ENCODE results near the gene AMBRA1.

- TF ChIP-seq CTCF (IDR thresholded peaks at IDR 0.05) (no peak), POLR2AphosphoS5 (IDR thresholded peaks at IDR 0.05) (no peak), POLR2A (IDR thresholded peaks at IDR 0.05) (no peak)
These were observed 212.6 kb downstream of the AMBRA1 start, which contains the start of gene MDK for GRCh38 chr11:46381048-46381818.
